Measurements from ENCODE around the gene TFEB. TPM values are rescaled to one million over a fixed set of nuclear protein-coding genes. Genes with fewer than 3 reads are reported as not detected.

The TFEB gene
- polyA plus RNA-seq, 4 donors, result 11.5 to 153 (median 27.1) TPM

GRCh38 chr6:41719436-41720261 lies 15.8 kb downstream of the TFEB start:
- FAIRE-seq (no peak), DNase-seq (no peak)
- H3K27me3 ChIP-seq (ENCODE audit: control insufficient read depth in 3 of 3, insufficient read depth in 3 of 3, low read length in 3 of 3), result no peaks in the 10 kb centered on the region
- no peaks in the 10 kb centered on the region for H3K9me3 ChIP-seq (ENCODE audit: control insufficient read depth in 2 of 2, insufficient read depth in 1 of 2, low read depth in 1 of 2, low read length in 1 of 2)
- peaks cover 0 to 77% (median 0%) of the 10 kb centered on the region in 3 donors for H3K36me3 ChIP-seq (ENCODE audit: control insufficient read depth in 3 of 3, insufficient read depth in 2 of 3, low read depth in 1 of 3, low read length in 3 of 3)
- 73 to 89% (median 80%) methylated on average over 7 of the region's 7 CpGs for WGBS, 3 donors
- peaks cover 0 to 83% (median 0%) of the 10 kb centered on the region in 3 donors for H3K4me1 ChIP-seq (ENCODE audit: control insufficient read depth in 3 of 3, insufficient read depth in 2 of 3, low read depth in 1 of 3, low read length in 2 of 3)
- peak overlapping the region in 1 of 3 donors; percentile 3 for H3K4me3 ChIP-seq (ENCODE audit: low read depth in 1 of 3, low read length in 3 of 3)
- H3K27ac ChIP-seq (ENCODE audit: low read depth in 1 of 3, low read length in 2 of 3), result peak overlapping the region in 1 of 3 donors; percentile 69

GRCh38 chr6:41718828-41719227 lies 16.6 kb downstream of the TFEB start:
- FAIRE-seq, result no peak
- no peak for DNase-seq
- peak overlapping the region in 1 of 3 donors; percentile 26 for H3K27ac ChIP-seq (ENCODE audit: low read depth in 1 of 3, low read length in 2 of 3)
- 86 to 95% (median 90%) methylated on average over 5 of the region's 5 CpGs for WGBS, 3 donors
- peaks cover 0 to 77% (median 0%) of the 10 kb centered on the region in 3 donors for H3K36me3 ChIP-seq (ENCODE audit: control insufficient read depth in 3 of 3, insufficient read depth in 2 of 3, low read depth in 1 of 3, low read length in 3 of 3)
- H3K27me3 ChIP-seq (ENCODE audit: control insufficient read depth in 3 of 3, insufficient read depth in 3 of 3, low read length in 3 of 3), result no peaks in the 10 kb centered on the region
- H3K4me3 ChIP-seq (ENCODE audit: low read depth in 1 of 3, low read length in 3 of 3), result no peak overlapping the region
- H3K4me1 ChIP-seq (ENCODE audit: control insufficient read depth in 3 of 3, insufficient read depth in 2 of 3, low read depth in 1 of 3, low read length in 2 of 3), result peaks cover 0 to 81% (median 0%) of the 10 kb centered on the region in 3 donors
- H3K9me3 ChIP-seq (ENCODE audit: control insufficient read depth in 2 of 2, insufficient read depth in 1 of 2, low read depth in 1 of 2, low read length in 1 of 2), result no peaks in the 10 kb centered on the region

GRCh38 chr6:41717392-41717736 lies 18.0 kb downstream of the TFEB start:
- FAIRE-seq, result no peak
- Histone ChIP-seq H3K4me3 (ENCODE audit: low read depth in 1 of 3, low read length in 3 of 3) (no peak overlapping the region), H3K27me3 (ENCODE audit: control insufficient read depth in 3 of 3, insufficient read depth in 3 of 3, low read length in 3 of 3) (no peaks in the 10 kb centered on the region), H3K27ac (ENCODE audit: low read depth in 1 of 3, low read length in 2 of 3) (no peak overlapping the region), H3K9me3 (ENCODE audit: control insufficient read depth in 2 of 2, insufficient read depth in 1 of 2, low read depth in 1 of 2, low read length in 1 of 2) (no peaks in the 10 kb centered on the region), H3K4me1 (ENCODE audit: control insufficient read depth in 3 of 3, insufficient read depth in 2 of 3, low read depth in 1 of 3, low read length in 2 of 3) (peaks cover 0 to 82% (median 0%) of the 10 kb centered on the region in 3 donors), H3K36me3 (ENCODE audit: control insufficient read depth in 3 of 3, insufficient read depth in 2 of 3, low read depth in 1 of 3, low read length in 3 of 3) (peaks cover 0 to 79% (median 0%) of the 10 kb centered on the region in 3 donors)
- no peak for DNase-seq
- 85 to 97% (median 92%) methylated on average over 1 of the region's 1 CpG for WGBS, 3 donors

GRCh38 chr6:41716516-41717391 lies 18.7 kb downstream of the TFEB start:
- Histone ChIP-seq H3K9me3 (ENCODE audit: control insufficient read depth in 2 of 2, insufficient read depth in 1 of 2, low read depth in 1 of 2, low read length in 1 of 2) (no peaks in the 10 kb centered on the region), H3K27me3 (ENCODE audit: control insufficient read depth in 3 of 3, insufficient read depth in 3 of 3, low read length in 3 of 3) (no peaks in the 10 kb centered on the region), H3K27ac (ENCODE audit: low read depth in 1 of 3, low read length in 2 of 3) (no peak overlapping the region), H3K4me3 (ENCODE audit: low read depth in 1 of 3, low read length in 3 of 3) (no peak overlapping the region), H3K36me3 (ENCODE audit: control insufficient read depth in 3 of 3, insufficient read depth in 2 of 3, low read depth in 1 of 3, low read length in 3 of 3) (peaks cover 0 to 79% (median 0%) of the 10 kb centered on the region in 3 donors), H3K4me1 (ENCODE audit: control insufficient read depth in 3 of 3, insufficient read depth in 2 of 3, low read depth in 1 of 3, low read length in 2 of 3) (peaks cover 0 to 84% (median 0%) of the 10 kb centered on the region in 3 donors)
- FAIRE-seq (no peak), DNase-seq (no peak)
- WGBS, 3 donors, result 85 to 96% (median 91%) methylated on average over 11 of the region's 11 CpGs

- no peak for FAIRE-seq
- H3K4me1 ChIP-seq (ENCODE audit: control insufficient read depth in 3 of 3, insufficient read depth in 2 of 3, low read depth in 1 of 3, low read length in 2 of 3), result peaks cover 0 to 82% (median 0%) of the 10 kb centered on the region in 3 donors
- WGBS, 3 donors, result 71 to 81% (median 79%) methylated on average over 5 of the region's 5 CpGs
Observed at GRCh38 chr6:41715795-41716515, 19.5 kb downstream of the TFEB start.

GRCh38 chr6:41714556-41715273 lies 20.7 kb downstream of the TFEB start:
- peaks cover 0 to 81% (median 0%) of the 10 kb centered on the region in 3 donors for H3K36me3 ChIP-seq (ENCODE audit: control insufficient read depth in 3 of 3, insufficient read depth in 2 of 3, low read depth in 1 of 3, low read length in 3 of 3)
- H3K4me3 ChIP-seq (ENCODE audit: low read depth in 1 of 3, low read length in 3 of 3), result no peak overlapping the region
- DNase-seq (no peak), FAIRE-seq (no peak)
- no peak overlapping the region for H3K27ac ChIP-seq (ENCODE audit: low read depth in 1 of 3, low read length in 2 of 3)
- H3K27me3 ChIP-seq (ENCODE audit: control insufficient read depth in 3 of 3, insufficient read depth in 3 of 3, low read length in 3 of 3), result no peaks in the 10 kb centered on the region
- peaks cover 0 to 74% (median 0%) of the 10 kb centered on the region in 3 donors for H3K4me1 ChIP-seq (ENCODE audit: control insufficient read depth in 3 of 3, insufficient read depth in 2 of 3, low read depth in 1 of 3, low read length in 2 of 3)
- H3K9me3 ChIP-seq (ENCODE audit: control insufficient read depth in 2 of 2, insufficient read depth in 1 of 2, low read depth in 1 of 2, low read length in 1 of 2), result no peaks in the 10 kb centered on the region
- WGBS, 3 donors, result 89 to 92% (median 91%) methylated on average over 14 of the region's 14 CpGs

More at GRCh38 chr6:41715795-41716515, 19.5 kb downstream of the TFEB start:
- Histone ChIP-seq H3K36me3 (ENCODE audit: control insufficient read depth in 3 of 3, insufficient read depth in 2 of 3, low read depth in 1 of 3, low read length in 3 of 3) (peaks cover 0 to 82% (median 0%) of the 10 kb centered on the region in 3 donors), H3K4me3 (ENCODE audit: low read depth in 1 of 3, low read length in 3 of 3) (no peak overlapping the region), H3K27me3 (ENCODE audit: control insufficient read depth in 3 of 3, insufficient read depth in 3 of 3, low read length in 3 of 3) (no peaks in the 10 kb centered on the region), H3K9me3 (ENCODE audit: control insufficient read depth in 2 of 2, insufficient read depth in 1 of 2, low read depth in 1 of 2, low read length in 1 of 2) (no peaks in the 10 kb centered on the region), H3K27ac (ENCODE audit: low read depth in 1 of 3, low read length in 2 of 3) (no peak overlapping the region)
- no peak for DNase-seq

GRCh38 chr6:41713650-41714291 lies 21.6 kb downstream of the TFEB start:
- peaks cover 0 to 64% (median 0%) of the 10 kb centered on the region in 3 donors for H3K4me1 ChIP-seq (ENCODE audit: control insufficient read depth in 3 of 3, insufficient read depth in 2 of 3, low read depth in 1 of 3, low read length in 2 of 3)
- no peak for DNase-seq
- H3K27me3 ChIP-seq (ENCODE audit: control insufficient read depth in 3 of 3, insufficient read depth in 3 of 3, low read length in 3 of 3), result no peaks in the 10 kb centered on the region
- no peaks in the 10 kb centered on the region for H3K9me3 ChIP-seq (ENCODE audit: control insufficient read depth in 2 of 2, insufficient read depth in 1 of 2, low read depth in 1 of 2, low read length in 1 of 2)
- no peak for FAIRE-seq
- H3K36me3 ChIP-seq (ENCODE audit: control insufficient read depth in 3 of 3, insufficient read depth in 2 of 3, low read depth in 1 of 3, low read length in 3 of 3), result peaks cover 0 to 78% (median 0%) of the 10 kb centered on the region in 3 donors
- H3K27ac ChIP-seq (ENCODE audit: low read depth in 1 of 3, low read length in 2 of 3), result no peak overlapping the region
- WGBS, 3 donors, result 65 to 78% (median 71%) methylated on average over 14 of the region's 14 CpGs
- H3K4me3 ChIP-seq (ENCODE audit: low read depth in 1 of 3, low read length in 3 of 3), result no peak overlapping the region
